Stomach (tissue), 4 donors: Measurements from ENCODE around the gene ZC3H14.

Experiments used
- POLR2A ChIP-seq, 4 donors: fragments of 450-650 bp; IDR thresholded peaks; one replicate each; pipeline ENCODE4 v1.6.1; 2016; ENCODE audit warnings: antibody characterized with exemption in 4 of 4, control low read depth in 2 of 4, mild to moderate bottlenecking in 1 of 4, moderate library complexity in 1 of 4
- POLR2AphosphoS5 ChIP-seq, 3 donors: sonication (generic); formaldehyde crosslinking; IDR thresholded peaks; one replicate each; pipeline ENCODE4 v1.6.1; 2016; ENCODE audit warnings: antibody characterized with exemption in 3 of 3
- TF ChIP-seq, protein P1 (sequence below), 7 experiments: fragments of 450-650 bp in 4 of 7; fragments of 200-600 bp in 3 of 7; sonication (generic) in 3 of 7; IDR thresholded peaks; one replicate each; pipeline ENCODE4 v1.5.1; 2016 to 2019; ENCODE audit warnings: antibody characterized with exemption in 7 of 7, control low read depth in 2 of 7, mild to moderate bottlenecking in 1 of 7

DNA sequence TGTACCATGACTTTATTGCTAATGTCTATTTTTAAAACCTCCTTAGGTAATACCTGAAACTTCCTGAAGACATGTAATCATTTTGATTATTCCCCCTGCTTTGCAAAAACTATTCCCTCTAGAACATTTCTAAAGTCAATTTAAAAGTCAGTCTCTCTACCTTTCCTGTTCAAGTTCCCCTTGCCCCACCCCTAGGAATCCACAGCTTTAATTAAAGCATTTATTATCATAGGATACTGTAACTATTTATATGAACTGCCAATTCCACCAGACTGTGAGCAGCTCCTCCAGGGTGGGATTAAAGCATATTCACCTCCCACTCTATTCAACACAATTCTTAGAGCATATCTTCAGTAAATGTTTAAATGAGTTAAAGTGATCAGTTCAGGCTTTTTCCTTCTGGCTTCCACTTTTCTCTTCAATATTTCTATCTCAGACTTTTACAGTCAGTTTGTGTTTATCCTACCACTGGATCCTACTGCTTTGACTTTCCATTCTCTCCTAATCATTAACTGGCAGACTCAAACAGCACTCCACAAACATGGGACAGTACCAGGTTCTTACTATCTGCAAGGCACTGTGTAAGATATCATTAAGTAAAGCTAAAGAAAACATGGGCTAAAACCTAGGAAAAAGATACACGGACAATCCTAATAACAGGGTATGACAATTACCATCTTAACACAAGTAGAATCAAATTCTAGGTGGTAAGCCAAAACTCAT lies 47.2 kb upstream of the ZC3H14 start:
- TF ChIP-seq, protein P1, sequence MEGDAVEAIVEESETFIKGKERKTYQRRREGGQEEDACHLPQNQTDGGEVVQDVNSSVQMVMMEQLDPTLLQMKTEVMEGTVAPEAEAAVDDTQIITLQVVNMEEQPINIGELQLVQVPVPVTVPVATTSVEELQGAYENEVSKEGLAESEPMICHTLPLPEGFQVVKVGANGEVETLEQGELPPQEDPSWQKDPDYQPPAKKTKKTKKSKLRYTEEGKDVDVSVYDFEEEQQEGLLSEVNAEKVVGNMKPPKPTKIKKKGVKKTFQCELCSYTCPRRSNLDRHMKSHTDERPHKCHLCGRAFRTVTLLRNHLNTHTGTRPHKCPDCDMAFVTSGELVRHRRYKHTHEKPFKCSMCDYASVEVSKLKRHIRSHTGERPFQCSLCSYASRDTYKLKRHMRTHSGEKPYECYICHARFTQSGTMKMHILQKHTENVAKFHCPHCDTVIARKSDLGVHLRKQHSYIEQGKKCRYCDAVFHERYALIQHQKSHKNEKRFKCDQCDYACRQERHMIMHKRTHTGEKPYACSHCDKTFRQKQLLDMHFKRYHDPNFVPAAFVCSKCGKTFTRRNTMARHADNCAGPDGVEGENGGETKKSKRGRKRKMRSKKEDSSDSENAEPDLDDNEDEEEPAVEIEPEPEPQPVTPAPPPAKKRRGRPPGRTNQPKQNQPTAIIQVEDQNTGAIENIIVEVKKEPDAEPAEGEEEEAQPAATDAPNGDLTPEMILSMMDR (IDR thresholded peaks at IDR 0.05): no peak
- TF ChIP-seq POLR2A (IDR thresholded peaks at IDR 0.05) (no peak), POLR2AphosphoS5 (IDR thresholded peaks at IDR 0.05) (no peak)
